GM21717 (cell line): Measurements from ENCODE around the gene SCGB3A2.
"Not testable (repeated sequence)": the region's sequence is repeated elsewhere in the genome, so short reads cannot be mapped to it uniquely, and the experiment has no call there.

ENCODE experiments used
- ATAC-seq: cut with Tn5 transposase; IDR thresholded peaks from one replicate; pipeline ENCODE4 v1.9.1; 2021; ENCODE audit warnings: mild to moderate bottlenecking, moderate library complexity; ENCODE audit not compliant: unreplicated experiment

SCGB3A2 gene

GRCh38 chr5:147860641-147861025 lies 17.9 kb upstream of the SCGB3A2 start:
- no peak for ATAC-seq

- ATAC-seq = no peak
Observed at GRCh38 chr5:147863454-147864158, 14.9 kb upstream of the SCGB3A2 start.

- ATAC-seq = no peak
Observed at GRCh38 chr5:147869112-147869511, 9.4 kb upstream of the SCGB3A2 start.

- not testable (repeated sequence) for ATAC-seq
Observed at GRCh38 chr5:147869892-147870291, 8.6 kb upstream of the SCGB3A2 start.

GRCh38 chr5:147871980-147872549 lies 6.4 kb upstream of the SCGB3A2 start:
- ATAC-seq = not testable (repeated sequence)

GRCh38 chr5:147872744-147873435 lies 5.6 kb upstream of the SCGB3A2 start:
- ATAC-seq = not testable (repeated sequence)

- not testable (repeated sequence) for ATAC-seq
Observed at GRCh38 chr5:147874118-147874875, 4.2 kb upstream of the SCGB3A2 start.

- no peak for ATAC-seq
Observed at GRCh38 chr5:147874910-147875367, 3.6 kb upstream of the SCGB3A2 start.

- no peak for ATAC-seq
Observed at GRCh38 chr5:147876141-147876540, 2.4 kb upstream of the SCGB3A2 start.

GRCh38 chr5:147876626-147877025 lies 1.9 kb upstream of the SCGB3A2 start:
- ATAC-seq = no peak

- ATAC-seq = no peak
Observed at GRCh38 chr5:147879784-147880183, 1.3 kb downstream of the SCGB3A2 start.

- ATAC-seq = no peak
Observed at GRCh38 chr5:147880487-147880886, 2.0 kb downstream of the SCGB3A2 start.

GRCh38 chr5:147882586-147883313 lies 4.2 kb downstream of the SCGB3A2 start:
- no peak for ATAC-seq

- ATAC-seq = no peak
Observed at GRCh38 chr5:147887026-147887627, 8.6 kb downstream of the SCGB3A2 start.

- no peak for ATAC-seq
Observed at GRCh38 chr5:147887930-147888329, 9.4 kb downstream of the SCGB3A2 start.

GRCh38 chr5:147892696-147893296 lies 14.3 kb downstream of the SCGB3A2 start:
- no peak for ATAC-seq

- no peak for ATAC-seq
Observed at GRCh38 chr5:147893820-147894219, 15.3 kb downstream of the SCGB3A2 start.

GRCh38 chr5:147895864-147896263 lies 17.4 kb downstream of the SCGB3A2 start:
- ATAC-seq = no peak

- ATAC-seq = no peak
Observed at GRCh38 chr5:147898875-147899401, 20.4 kb downstream of the SCGB3A2 start.
